Tibial nerve (tissue), 4 donors: ENCODE measurements around the gene FMO3. TPM values are rescaled to one million over a fixed set of nuclear protein-coding genes. Genes with fewer than 3 reads are reported as not detected.
A peak's percentile ranks its signal among the peaks of the same experiment; 100 is the strongest.

Experiments
- DNase-seq, 2 donors: peaks; one replicate each; pipeline ENCODE4 v3.0.0-alpha.2; 2019; ENCODE audit warnings: low spot score in 2 of 2
- H3K27ac ChIP-seq, 4 donors: fragments of 200-600 bp; sonication (generic) in 3 of 4; one replicate each; pipeline ENCODE4 v1.5.1; 2017 to 2019; ENCODE audit warnings: mild to moderate bottlenecking in 1 of 4
- H3K27me3 ChIP-seq, 2 donors: fragments of 200-600 bp; sonication (generic) in 1 of 2; one replicate each; pipeline versions ENCODE4 v1.5.1 to v1.6.0; 2017 to 2019
- H3K36me3 ChIP-seq, 3 donors: fragments of 200-600 bp; sonication (generic); one replicate each; pipeline ENCODE4 v1.5.1; 2018 to 2019
- H3K4me1 ChIP-seq, 4 donors: fragments of 200-600 bp; sonication (generic) in 3 of 4; one replicate each; pipeline ENCODE4 v1.5.1; 2017 to 2019
- H3K4me3 ChIP-seq, 4 donors: fragments of 200-600 bp; sonication (generic) in 3 of 4; one replicate each; pipeline ENCODE4 v1.5.1; 2017 to 2019; ENCODE audit warnings: mild to moderate bottlenecking in 1 of 4, moderate library complexity in 1 of 4
- H3K9me3 ChIP-seq, 4 donors: fragments of 200-600 bp; sonication (generic) in 3 of 4; one replicate each; pipeline ENCODE4 v1.5.1; 2017 to 2019
- EP300 ChIP-seq, 2 donors: sonication (generic); formaldehyde crosslinking; IDR thresholded peaks; one replicate each; pipeline ENCODE4 v1.6.1; 2017; ENCODE audit warnings: antibody characterized with exemption in 2 of 2, mild to moderate bottlenecking in 1 of 2
- POLR2A ChIP-seq, 2 donors: fragments of 450-650 bp; IDR thresholded peaks; one replicate each; pipeline ENCODE4 v1.6.1; 2017; ENCODE audit warnings: antibody characterized with exemption in 2 of 2, mild to moderate bottlenecking in 2 of 2, moderate library complexity in 2 of 2
- WGBS, 2 donors: methylation state at CpG; one replicate each; pipeline ENCODE4 v1.1.5; 2018; 5-methylcytosine and 5-hydroxymethylcytosine counted together
- total RNA-seq, 4 donors: library from RNA; depleted of rRNA; stranded (reverse); fragments of >200 nt; gene quantifications; one replicate each; pipeline ENCODE4 v1.1.0, GENCODE V29; 2016
- TF ChIP-seq, protein P1 (sequence below), 5 experiments: fragments of 200-600 bp in 3 of 5; fragments of 450-650 bp in 2 of 5; sonication (generic) in 3 of 5; IDR thresholded peaks; one replicate each; pipeline ENCODE4 v1.5.1; 2016 to 2019; ENCODE audit warnings: antibody characterized with exemption in 5 of 5, mild to moderate bottlenecking in 3 of 5, moderate library complexity in 2 of 5

FMO3 gene
- total RNA-seq, 4 donors from 2014 or later = 1.8 to 4.8 (median 3.1) TPM

- H3K27ac ChIP-seq = peak overlapping the region in 2 of 4 donors; percentile 88
- DNase-seq = no peak
- H3K36me3 ChIP-seq = no peaks in the 10 kb centered on the region
- peaks cover 0 to 57% (median 16%) of the 10 kb centered on the region in 4 donors for H3K4me1 ChIP-seq
- WGBS, 2 donors = 74 to 86% methylated on average over 4 of the region's 4 CpGs
- no peak for TF ChIP-seq EP300 (IDR thresholded peaks at IDR 0.05)
- no peak for TF ChIP-seq POLR2A (IDR thresholded peaks at IDR 0.05)
- no peaks in the 10 kb centered on the region for H3K27me3 ChIP-seq
- H3K4me3 ChIP-seq = no peak overlapping the region
- no peaks in the 10 kb centered on the region for H3K9me3 ChIP-seq
These were observed 49.2 kb downstream of the FMO3 start for GRCh38 chr1:171139890-171140289.

GRCh38 chr1:171140401-171140800 is 49.7 kb downstream of the FMO3 start:
- 61 to 66% methylated on average over 5 of the region's 5 CpGs for WGBS, 2 donors
- H3K27me3 ChIP-seq = no peaks in the 10 kb centered on the region
- peak; percentile 43 to 59 for DNase-seq
- no peak overlapping the region for H3K4me3 ChIP-seq
- H3K4me1 ChIP-seq = peaks cover 0 to 57% (median 16%) of the 10 kb centered on the region in 4 donors
- H3K9me3 ChIP-seq = no peaks in the 10 kb centered on the region
- TF ChIP-seq EP300 (IDR thresholded peaks at IDR 0.05) (peak in 1 of 2 donors; percentile 74), POLR2A (IDR thresholded peaks at IDR 0.05) (no peak)
- TF ChIP-seq, protein P1, sequence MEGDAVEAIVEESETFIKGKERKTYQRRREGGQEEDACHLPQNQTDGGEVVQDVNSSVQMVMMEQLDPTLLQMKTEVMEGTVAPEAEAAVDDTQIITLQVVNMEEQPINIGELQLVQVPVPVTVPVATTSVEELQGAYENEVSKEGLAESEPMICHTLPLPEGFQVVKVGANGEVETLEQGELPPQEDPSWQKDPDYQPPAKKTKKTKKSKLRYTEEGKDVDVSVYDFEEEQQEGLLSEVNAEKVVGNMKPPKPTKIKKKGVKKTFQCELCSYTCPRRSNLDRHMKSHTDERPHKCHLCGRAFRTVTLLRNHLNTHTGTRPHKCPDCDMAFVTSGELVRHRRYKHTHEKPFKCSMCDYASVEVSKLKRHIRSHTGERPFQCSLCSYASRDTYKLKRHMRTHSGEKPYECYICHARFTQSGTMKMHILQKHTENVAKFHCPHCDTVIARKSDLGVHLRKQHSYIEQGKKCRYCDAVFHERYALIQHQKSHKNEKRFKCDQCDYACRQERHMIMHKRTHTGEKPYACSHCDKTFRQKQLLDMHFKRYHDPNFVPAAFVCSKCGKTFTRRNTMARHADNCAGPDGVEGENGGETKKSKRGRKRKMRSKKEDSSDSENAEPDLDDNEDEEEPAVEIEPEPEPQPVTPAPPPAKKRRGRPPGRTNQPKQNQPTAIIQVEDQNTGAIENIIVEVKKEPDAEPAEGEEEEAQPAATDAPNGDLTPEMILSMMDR (IDR thresholded peaks at IDR 0.05) = no peak
- peak overlapping the region in 3 of 4 donors; percentile 72 to 88 (median 88) for H3K27ac ChIP-seq
- H3K36me3 ChIP-seq = no peaks in the 10 kb centered on the region

GRCh38 chr1:171140956-171141687 is 50.4 kb downstream of the FMO3 start:
- 24 to 28% methylated on average over 4 of the region's 4 CpGs for WGBS, 2 donors

GRCh38 chr1:171141688-171142415 is 51.1 kb downstream of the FMO3 start:
- TF ChIP-seq, protein P1 (IDR thresholded peaks at IDR 0.05) = no peak
- peak; percentile 38 to 94 for TF ChIP-seq EP300 (IDR thresholded peaks at IDR 0.05)
- TF ChIP-seq POLR2A (IDR thresholded peaks at IDR 0.05) = no peak
- H3K4me1 ChIP-seq = peaks cover 0 to 57% (median 16%) of the 10 kb centered on the region in 4 donors
- H3K4me3 ChIP-seq = peak overlapping the region in 1 of 4 donors; percentile 18
- 7 to 14% methylated on average over 6 of the region's 6 CpGs for WGBS, 2 donors
- no peaks in the 10 kb centered on the region for H3K9me3 ChIP-seq
- H3K27me3 ChIP-seq = no peaks in the 10 kb centered on the region
- DNase-seq = peak; percentile 35 to 76
- no peaks in the 10 kb centered on the region for H3K36me3 ChIP-seq
- H3K27ac ChIP-seq = peak overlapping the region; percentile 57 to 88 (median 80)

More at GRCh38 chr1:171140956-171141687, 50.4 kb downstream of the FMO3 start:
- no peaks in the 10 kb centered on the region for H3K9me3 ChIP-seq
- TF ChIP-seq POLR2A (IDR thresholded peaks at IDR 0.05) = no peak
- TF ChIP-seq, protein P1 (IDR thresholded peaks at IDR 0.05) = no peak
- peak in 1 of 2 donors; percentile 36 for TF ChIP-seq EP300 (IDR thresholded peaks at IDR 0.05)
- no peak overlapping the region for H3K4me3 ChIP-seq
- no peak for DNase-seq
- no peaks in the 10 kb centered on the region for H3K27me3 ChIP-seq
- peak overlapping the region in 3 of 4 donors; percentile 72 to 88 (median 88) for H3K27ac ChIP-seq
- peaks cover 0 to 57% (median 16%) of the 10 kb centered on the region in 4 donors for H3K4me1 ChIP-seq
- H3K36me3 ChIP-seq = no peaks in the 10 kb centered on the region

DNA sequence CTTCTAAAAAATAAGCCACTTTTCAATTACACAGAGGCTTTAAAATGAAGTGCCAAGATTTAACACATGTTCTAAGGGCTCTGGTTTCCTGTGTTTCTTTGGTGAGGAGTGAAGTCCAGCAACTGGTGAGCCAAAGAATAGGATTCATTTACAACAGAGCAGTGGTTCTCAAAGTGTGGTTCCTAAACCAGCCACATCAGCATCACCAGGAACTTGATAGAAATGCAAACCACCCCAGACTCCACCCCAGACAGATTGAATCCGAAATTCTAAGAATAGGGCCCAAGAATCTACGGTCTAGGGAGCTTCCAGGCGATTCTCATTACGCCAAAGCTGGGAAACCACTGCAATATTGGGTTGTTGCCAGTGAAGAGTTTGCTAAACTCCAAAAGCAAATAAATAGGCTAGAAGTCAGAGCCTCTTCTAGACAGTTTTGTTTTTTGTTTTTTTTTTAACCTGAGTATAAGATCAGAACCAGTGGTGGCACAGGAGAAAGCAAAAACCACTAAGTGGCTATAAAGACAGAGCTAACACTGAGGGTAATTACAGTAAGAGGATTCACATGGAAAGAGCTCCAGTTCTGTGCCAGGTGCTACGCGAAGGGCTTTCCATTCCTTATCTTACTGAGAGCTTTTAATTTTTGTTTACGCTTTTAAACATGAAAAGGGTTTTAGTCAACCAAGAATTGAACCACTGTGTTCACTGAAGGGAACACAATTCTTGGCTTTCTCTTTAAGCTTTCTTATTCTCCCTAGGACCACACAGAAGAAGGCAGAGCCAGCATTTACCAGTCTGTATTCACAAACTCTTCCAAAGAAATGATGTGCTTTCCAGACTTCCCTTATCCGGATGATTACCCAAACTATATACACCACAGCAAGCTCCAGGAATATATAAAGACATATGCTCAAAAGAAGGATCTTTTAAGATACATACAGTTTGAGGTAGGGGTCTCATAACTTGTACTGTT is 52.0 kb downstream of the FMO3 start:
- Histone ChIP-seq H3K27me3 (no peaks in the 10 kb centered on the region), H3K4me1 (peaks cover 0 to 51% (median 16%) of the 10 kb centered on the region in 4 donors), H3K9me3 (no peaks in the 10 kb centered on the region), H3K36me3 (no peaks in the 10 kb centered on the region), H3K4me3 (peak overlapping the region in 2 of 4 donors; percentile 9 to 18), H3K27ac (peak overlapping the region; percentile 57 to 88 (median 80))
- 44% methylated on average over 8 of the region's 8 CpGs for WGBS, 2 donors
- peak in 1 of 2 donors; percentile 44 for DNase-seq
- no peak for TF ChIP-seq EP300 (IDR thresholded peaks at IDR 0.05)
- no peak for TF ChIP-seq POLR2A (IDR thresholded peaks at IDR 0.05)
- TF ChIP-seq, protein P1 (IDR thresholded peaks at IDR 0.05) = peak in 1 of 5 experiments; percentile 24
